Skeletal muscle tissue (tissue), 4 donors: ENCODE data around the gene DYRK1A. TPM values are rescaled to one million over a fixed set of nuclear protein-coding genes. Genes with fewer than 3 reads are reported as not detected.

Experiments
- H3K27ac ChIP-seq: one replicate; pipeline ENCODE4 v1.7.0; 2013; ENCODE audit warnings: mild to moderate bottlenecking, low read depth, low read length, inconsistent platforms
- H3K27me3 ChIP-seq, 3 donors: one replicate each; pipeline ENCODE4 v1.7.0; 2013; ENCODE audit warnings: low read length in 3 of 3; ENCODE audit not compliant: control insufficient read depth in 3 of 3, insufficient read depth in 3 of 3
- H3K36me3 ChIP-seq, 3 donors: one replicate each; pipeline ENCODE4 v1.7.0; 2013; ENCODE audit warnings: low read length in 3 of 3; ENCODE audit not compliant: control insufficient read depth in 3 of 3, insufficient read depth in 3 of 3
- H3K4me1 ChIP-seq, 3 donors: one replicate each; pipeline ENCODE4 v1.7.0; 2013; ENCODE audit warnings: low read length in 3 of 3, mild to moderate bottlenecking in 3 of 3; ENCODE audit not compliant: control insufficient read depth in 3 of 3, insufficient read depth in 3 of 3
- H3K4me3 ChIP-seq, 3 donors: one replicate each; pipeline ENCODE4 v1.7.0; 2013; ENCODE audit warnings: low read length in 3 of 3
- H3K9ac ChIP-seq, 3 donors: one replicate each; pipeline ENCODE4 v1.7.0; 2013; ENCODE audit warnings: low read length in 3 of 3, mild to moderate bottlenecking in 3 of 3, moderate library complexity in 2 of 3, low read depth in 1 of 3
- H3K9me3 ChIP-seq, 3 donors: one replicate each; pipeline ENCODE4 v1.7.0; 2013; ENCODE audit warnings: low read length in 3 of 3; ENCODE audit not compliant: control insufficient read depth in 3 of 3
- total RNA-seq: library from RNA; depleted of rRNA; stranded (reverse); fragments of >200 nt; gene quantifications from one replicate; pipeline ENCODE4 v1.2.3, GENCODE V29; 2014
- donor health status: Osteomylitis.

Gene DYRK1A
- total RNA-seq, 1 donor from 2014 or later, result 104 TPM

DNA sequence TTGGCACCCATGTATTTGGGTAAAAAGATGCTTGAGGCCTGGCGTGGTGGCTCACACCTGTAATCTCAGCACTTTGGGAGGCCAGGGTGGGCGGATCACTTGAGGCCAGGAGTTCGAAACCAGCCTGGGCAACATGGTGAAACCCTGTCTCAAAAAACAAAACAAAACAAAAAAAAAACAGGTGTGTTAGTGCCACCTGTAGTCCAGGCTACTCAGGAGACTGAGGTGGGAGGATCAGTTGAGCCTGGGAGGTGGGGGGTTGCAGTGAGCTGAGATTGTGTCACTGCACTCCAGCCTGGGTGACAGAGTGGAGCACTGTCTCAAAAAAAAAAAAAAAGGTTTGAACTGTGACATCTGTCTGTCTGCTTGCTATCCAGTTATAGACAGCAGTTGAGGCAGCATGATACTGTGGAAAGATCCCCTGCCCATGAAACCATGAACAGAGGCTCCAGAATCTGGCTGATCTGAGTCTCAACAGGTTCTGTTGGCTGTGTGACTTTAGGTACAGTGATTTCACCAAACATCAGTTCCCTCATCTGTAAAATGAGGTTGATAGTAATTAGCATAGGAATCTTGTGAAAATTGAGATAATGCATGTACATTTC, 5.7 kb downstream of the DYRK1A start:
- no peak overlapping the region for H3K4me3 ChIP-seq

DNA sequence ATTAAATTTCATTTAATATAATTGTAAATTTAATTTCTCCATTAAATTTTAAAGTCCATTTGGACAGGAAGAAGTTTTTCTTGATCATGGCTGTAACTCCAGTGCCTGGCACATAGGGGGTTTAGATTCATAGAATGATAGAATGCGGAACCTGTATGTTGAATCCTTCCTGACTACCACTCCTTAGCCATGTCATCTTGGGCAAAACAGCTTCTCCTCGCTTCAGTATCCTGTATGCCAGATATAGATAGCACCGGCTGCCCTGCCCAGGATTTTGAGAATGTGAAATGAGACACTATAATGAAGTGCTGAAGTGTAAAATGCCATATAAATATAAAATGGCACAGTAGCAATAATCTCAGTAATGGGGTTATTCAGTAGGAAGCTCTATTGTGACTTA, 6.4 kb downstream of the DYRK1A start:
- Histone ChIP-seq H3K9me3 (no peaks in the 10 kb centered on the region), H3K4me3 (no peak overlapping the region), H3K9ac (no peak overlapping the region), H3K4me1 (peaks cover 39 to 60% (median 55%) of the 10 kb centered on the region in 3 donors), H3K36me3 (no peaks in the 10 kb centered on the region), H3K27me3 (no peaks in the 10 kb centered on the region), H3K27ac (peak overlapping the region; percentile 15)

More for the DNA sequence above, 5.7 kb downstream of the DYRK1A start:
- Histone ChIP-seq H3K27me3 (no peaks in the 10 kb centered on the region), H3K9me3 (no peaks in the 10 kb centered on the region), H3K36me3 (no peaks in the 10 kb centered on the region), H3K4me1 (peaks cover 33 to 54% (median 49%) of the 10 kb centered on the region in 3 donors), H3K9ac (peak overlapping the region in 1 of 3 donors; percentile 17), H3K27ac (peak overlapping the region; percentile 22)

DNA sequence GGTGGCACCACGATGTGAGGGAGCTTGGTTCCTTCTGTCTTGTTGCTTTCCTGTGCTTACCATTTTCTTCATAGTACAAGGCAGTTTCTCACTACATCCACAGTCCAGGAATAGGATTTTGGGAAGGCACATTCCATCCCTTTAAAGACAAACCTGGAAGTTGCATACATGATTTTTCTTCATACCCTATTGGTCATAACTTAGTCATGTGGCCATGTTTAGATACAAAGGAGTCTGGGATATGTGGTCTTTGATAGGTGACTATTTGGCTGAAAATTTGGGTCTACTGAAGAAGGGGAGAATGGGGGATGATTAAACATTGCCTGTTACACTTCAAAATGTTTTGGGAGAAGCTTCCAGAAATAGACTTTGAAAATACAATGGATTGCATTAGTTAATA, 7.0 kb downstream of the DYRK1A start:
- Histone ChIP-seq H3K36me3 (no peaks in the 10 kb centered on the region), H3K4me3 (no peak overlapping the region), H3K27me3 (no peaks in the 10 kb centered on the region), H3K27ac (peak overlapping the region; percentile 15), H3K9me3 (no peaks in the 10 kb centered on the region), H3K4me1 (peaks cover 37 to 58% (median 58%) of the 10 kb centered on the region in 3 donors), H3K9ac (no peak overlapping the region)

DNA sequence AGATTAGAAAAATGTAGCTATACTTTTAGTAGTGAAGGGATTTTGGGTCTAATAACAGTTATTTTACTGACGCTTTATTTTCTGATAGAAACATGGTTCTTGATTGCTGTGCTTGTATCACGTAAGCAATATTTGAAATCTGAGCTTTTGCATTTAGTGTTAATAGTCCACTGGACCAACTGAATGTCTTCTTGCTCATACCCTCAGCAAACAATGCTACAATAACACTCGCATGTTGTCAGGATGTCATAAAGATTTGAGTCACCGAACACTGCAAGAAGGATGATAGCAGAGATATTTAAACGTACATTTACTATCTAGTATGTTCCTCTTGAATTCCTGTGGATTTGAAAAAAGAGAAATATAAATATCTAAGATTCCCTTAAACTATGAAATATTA, 7.5 kb downstream of the DYRK1A start:
- no peak overlapping the region for H3K4me3 ChIP-seq
- H3K36me3 ChIP-seq, result no peaks in the 10 kb centered on the region
- no peak overlapping the region for H3K9ac ChIP-seq
- peaks cover 39 to 59% (median 57%) of the 10 kb centered on the region in 3 donors for H3K4me1 ChIP-seq
- no peaks in the 10 kb centered on the region for H3K9me3 ChIP-seq
- no peaks in the 10 kb centered on the region for H3K27me3 ChIP-seq
- no peak overlapping the region for H3K27ac ChIP-seq

DNA sequence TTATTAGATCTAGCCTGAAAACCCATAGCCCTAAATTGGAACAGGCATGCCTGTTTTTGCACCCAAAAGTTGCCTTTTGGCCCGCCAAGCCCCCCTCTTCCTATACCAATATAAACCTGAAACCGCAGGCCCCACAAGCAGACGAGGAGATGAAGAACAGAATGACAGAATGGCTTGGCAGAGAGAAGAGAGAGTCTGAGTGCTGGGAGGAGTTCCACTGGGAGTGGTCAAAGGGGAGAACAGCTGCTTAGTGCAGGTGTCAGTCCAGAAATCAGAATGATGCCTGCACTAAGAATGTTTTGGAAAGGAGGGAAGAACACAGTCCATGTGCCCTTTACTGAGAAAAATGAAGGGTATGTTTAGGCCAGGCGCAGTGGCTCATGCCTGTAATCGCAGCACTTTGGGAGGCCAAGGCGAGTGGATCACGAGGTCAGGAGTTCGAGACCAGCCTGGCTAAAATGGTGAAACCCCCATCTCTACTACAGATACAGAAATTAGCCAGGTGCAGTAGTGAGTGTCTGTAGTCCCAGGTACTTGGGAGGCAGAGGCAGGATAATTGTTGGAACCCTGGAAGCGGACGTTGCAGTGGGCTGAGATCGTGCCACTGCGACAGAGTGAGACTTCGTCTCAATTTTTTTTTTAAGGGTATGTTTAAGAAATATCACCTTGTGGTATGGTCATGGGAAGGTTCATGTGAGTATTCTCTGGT, 9.4 kb downstream of the DYRK1A start:
- H3K27me3 ChIP-seq, result no peaks in the 10 kb centered on the region
- H3K9me3 ChIP-seq, result no peaks in the 10 kb centered on the region
- H3K36me3 ChIP-seq, result no peaks in the 10 kb centered on the region
- H3K4me3 ChIP-seq, result no peak overlapping the region
- peak overlapping the region; percentile 48 for H3K27ac ChIP-seq
- peaks cover 57 to 65% (median 62%) of the 10 kb centered on the region in 3 donors for H3K4me1 ChIP-seq
- peak overlapping the region in 1 of 3 donors; percentile 18 for H3K9ac ChIP-seq

DNA sequence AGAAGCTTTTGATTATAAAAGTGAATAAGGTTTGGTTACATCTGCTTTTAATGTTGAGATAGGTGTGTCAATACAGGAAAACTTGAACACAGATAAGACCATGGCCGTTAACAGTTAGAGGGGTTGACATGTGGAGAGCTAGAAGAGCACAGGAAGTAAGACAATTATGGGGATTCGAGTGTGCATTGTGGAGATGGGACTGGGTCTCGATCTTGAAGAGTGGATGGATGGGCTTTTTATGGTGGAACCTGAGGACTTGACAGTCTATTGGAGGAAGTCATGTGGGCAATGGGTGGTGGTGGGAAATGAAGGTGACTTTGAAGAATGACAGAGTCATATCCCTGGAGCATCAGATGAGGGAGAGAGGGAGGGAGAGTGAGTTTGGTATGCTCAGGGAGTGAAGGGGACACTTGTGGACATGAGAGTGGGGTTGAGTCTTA, 12.1 kb downstream of the DYRK1A start:
- Histone ChIP-seq H3K4me1 (peaks cover 55 to 60% (median 58%) of the 10 kb centered on the region in 3 donors), H3K9me3 (no peaks in the 10 kb centered on the region), H3K36me3 (no peaks in the 10 kb centered on the region), H3K27ac (no peak overlapping the region), H3K4me3 (peak overlapping the region in 1 of 3 donors; percentile 12), H3K9ac (no peak overlapping the region), H3K27me3 (no peaks in the 10 kb centered on the region)

DNA sequence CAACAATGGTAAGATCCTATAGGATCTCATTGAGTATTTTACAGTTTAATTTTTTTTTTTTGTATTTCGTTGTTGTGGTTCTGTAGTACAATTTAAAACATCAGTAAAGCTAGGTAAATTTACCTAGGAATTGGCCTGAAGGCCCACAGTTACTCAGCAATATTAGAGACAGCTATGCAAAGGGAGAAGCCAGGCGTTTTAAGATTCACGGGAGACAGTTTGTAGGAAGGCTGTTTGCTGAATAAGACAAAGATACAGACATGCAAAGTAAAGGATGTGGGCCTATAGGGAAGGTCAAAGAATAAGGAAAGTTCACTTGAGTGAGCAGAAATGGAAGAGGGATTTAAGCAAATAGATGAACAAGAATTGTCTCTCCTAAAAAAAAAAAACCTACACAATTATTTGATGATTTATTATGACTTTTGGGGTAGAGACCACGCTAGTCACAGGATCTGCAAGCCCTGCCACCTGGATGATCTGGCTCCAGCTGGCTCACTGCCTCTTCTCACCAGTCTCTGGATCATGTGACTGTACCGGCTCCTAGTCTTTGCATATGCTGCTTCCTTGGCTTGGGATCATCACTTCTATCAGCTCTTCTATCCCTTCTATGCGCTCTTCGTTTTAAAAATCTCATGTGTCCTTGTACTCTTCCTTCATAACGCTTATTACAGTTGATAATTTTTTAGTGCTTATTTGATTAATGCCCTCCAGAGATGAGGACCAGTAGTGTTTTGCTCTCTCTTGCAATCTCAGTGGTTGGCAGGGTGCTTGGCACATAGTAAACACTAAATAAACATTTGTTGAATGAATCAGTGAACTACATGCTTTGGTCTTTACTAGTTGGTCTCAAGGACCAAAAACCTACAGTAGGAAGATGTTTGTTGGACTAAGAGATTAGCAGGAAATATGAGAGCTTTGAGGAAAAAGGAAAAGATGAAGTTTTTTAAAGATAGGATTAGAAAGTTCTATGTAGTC, 14.1 kb downstream of the DYRK1A start:
- peaks cover 56 to 62% (median 56%) of the 10 kb centered on the region in 3 donors for H3K4me1 ChIP-seq
- no peaks in the 10 kb centered on the region for H3K9me3 ChIP-seq
- peak overlapping the region; percentile 59 for H3K27ac ChIP-seq
- H3K36me3 ChIP-seq, result no peaks in the 10 kb centered on the region
- H3K27me3 ChIP-seq, result no peaks in the 10 kb centered on the region
- peak overlapping the region in 1 of 3 donors; percentile 9 for H3K9ac ChIP-seq
- peak overlapping the region in 1 of 3 donors; percentile 3 for H3K4me3 ChIP-seq

DNA sequence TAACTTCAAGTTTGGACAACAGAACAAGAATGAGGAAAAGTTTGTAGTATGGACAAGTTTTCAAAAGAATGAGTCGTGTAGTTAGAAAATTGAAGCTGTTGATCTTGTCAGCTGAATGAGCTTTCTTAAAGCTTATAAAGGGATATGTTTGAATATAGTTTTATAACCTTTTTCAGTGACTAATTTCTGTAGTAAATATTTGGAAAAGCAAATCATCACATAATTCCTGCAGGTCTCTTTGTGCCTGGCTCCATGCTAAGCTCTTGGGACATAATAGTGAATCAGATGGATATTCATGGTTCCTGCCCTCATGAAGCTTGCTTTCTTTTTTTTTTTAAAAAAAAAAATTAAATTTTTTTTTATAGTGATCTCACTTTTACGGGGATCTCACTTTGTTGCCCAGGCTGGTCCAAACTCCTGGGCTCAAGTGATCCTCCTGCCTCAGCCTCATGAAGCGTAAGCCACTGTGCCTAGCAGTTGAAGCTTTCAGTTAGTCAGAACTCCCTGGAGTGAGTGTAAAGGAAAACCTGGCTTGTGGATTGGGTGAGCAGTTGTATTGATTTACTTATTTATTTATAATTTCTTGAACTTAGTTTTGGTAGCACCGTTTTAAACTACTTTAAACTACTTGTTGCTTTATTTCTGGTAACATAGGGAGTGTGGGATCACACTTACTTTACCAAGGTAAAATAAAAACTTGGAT, 15.5 kb downstream of the DYRK1A start:
- H3K27me3 ChIP-seq, result no peaks in the 10 kb centered on the region
- no peak overlapping the region for H3K4me3 ChIP-seq
- H3K9ac ChIP-seq, result no peak overlapping the region
- no peak overlapping the region for H3K27ac ChIP-seq
- peaks cover 57 to 63% (median 60%) of the 10 kb centered on the region in 3 donors for H3K4me1 ChIP-seq
- H3K36me3 ChIP-seq, result no peaks in the 10 kb centered on the region
- H3K9me3 ChIP-seq, result no peaks in the 10 kb centered on the region

DNA sequence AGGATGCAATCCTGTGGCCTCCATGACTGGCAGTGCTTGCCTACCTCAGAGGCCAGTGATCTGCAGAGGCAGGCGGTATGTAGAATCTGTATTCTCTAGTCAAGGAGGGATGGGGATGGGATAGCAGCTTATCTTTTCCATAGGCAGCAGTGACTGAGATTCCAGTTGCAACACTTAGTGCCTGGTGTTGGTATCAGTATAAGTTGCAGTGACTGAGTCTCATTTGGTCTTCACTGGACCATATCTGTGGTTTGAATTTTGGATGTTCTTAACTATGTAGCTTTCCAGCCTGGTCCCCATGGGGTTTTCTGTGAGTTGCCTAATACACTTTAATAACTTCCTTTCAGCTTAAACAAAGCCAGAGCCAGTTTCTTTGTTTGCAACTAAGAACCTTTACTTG, 16.5 kb downstream of the DYRK1A start:
- H3K27me3 ChIP-seq, result no peaks in the 10 kb centered on the region
- no peak overlapping the region for H3K27ac ChIP-seq
- H3K4me1 ChIP-seq, result peaks cover 54 to 60% (median 59%) of the 10 kb centered on the region in 3 donors
- H3K9ac ChIP-seq, result no peak overlapping the region
- H3K9me3 ChIP-seq, result no peaks in the 10 kb centered on the region
- no peaks in the 10 kb centered on the region for H3K36me3 ChIP-seq
- no peak overlapping the region for H3K4me3 ChIP-seq
